Thyroid gland (tissue), 4 donors: ENCODE measurements around the gene CYP20A1. TPM values are rescaled to one million over a fixed set of nuclear protein-coding genes. Genes with fewer than 3 reads are reported as not detected.
"Not testable (repeated sequence)": the region's sequence is repeated elsewhere in the genome, so short reads cannot be mapped to it uniquely, and the experiment has no call there.

ENCODE experiments used
- DNase-seq, 2 donors: peaks; one replicate each; pipeline ENCODE4 v3.0.0-alpha.2; 2019
- H3K27ac ChIP-seq, 3 donors: fragments of 200-600 bp; sonication (generic); 1 replicate in 2 of 3; 2 replicates in 1 of 3; pipeline ENCODE4 v1.5.1; 2016 to 2019; ENCODE audit warnings: mild to moderate bottlenecking in 1 of 3, moderate library complexity in 1 of 3
- H3K27me3 ChIP-seq: fragments of 200-600 bp; sonication (generic); one replicate; pipeline ENCODE4 v1.5.1; 2019
- H3K36me3 ChIP-seq, 2 donors: fragments of 200-600 bp; sonication (generic); one replicate each; pipeline ENCODE4 v1.5.1; 2016 to 2019
- H3K4me1 ChIP-seq, 2 donors: fragments of 200-600 bp; sonication (generic); one replicate each; pipeline ENCODE4 v1.5.1; 2017 to 2019
- H3K4me3 ChIP-seq, 3 donors: fragments of 200-600 bp; sonication (generic); replicated peaks in 1 of 3; 1 replicate in 2 of 3; 2 replicates in 1 of 3; pipeline ENCODE4 v1.5.1; 2016; ENCODE audit warnings: mild to moderate bottlenecking in 1 of 3
- H3K9me3 ChIP-seq: fragments of 200-600 bp; sonication (generic); one replicate; pipeline ENCODE4 v1.5.1; 2017
- CTCF ChIP-seq, 6 experiments: fragments of 200-600 bp in 3 of 6; fragments of 450-650 bp in 3 of 6; sonication (generic) in 3 of 6; IDR thresholded peaks; one replicate each; pipeline ENCODE4 v1.5.1; 2016 to 2019; ENCODE audit warnings: antibody characterized with exemption in 6 of 6, mild to moderate bottlenecking in 2 of 6, inconsistent platforms in 1 of 6, moderate library complexity in 1 of 6
- POLR2A ChIP-seq, 2 donors: fragments of 450-650 bp; IDR thresholded peaks; one replicate each; pipeline ENCODE4 v1.6.1; 2017; ENCODE audit warnings: antibody characterized with exemption in 2 of 2, mild to moderate bottlenecking in 2 of 2, moderate library complexity in 1 of 2
- WGBS, 2 donors: methylation state at CpG; one replicate each; pipeline ENCODE4 v1.1.5; 2017; 5-methylcytosine and 5-hydroxymethylcytosine counted together
- intact Hi-C: fragments of 100-400 bp; cut with DNase I; formaldehyde crosslinking; loops from one replicate; pipeline ENCODE4 v1.15.1; 2023
- total RNA-seq, 4 donors: library from RNA; depleted of rRNA; stranded (reverse); fragments of >200 nt; gene quantifications; one replicate each; pipeline ENCODE4 v1.2.3, GENCODE V29; 2016

The CYP20A1 gene
- total RNA-seq, 4 donors from 2014 or later: 41.4 to 59.5 (median 48.2) TPM

GRCh38 chr2:203252818-203253217 is 14.0 kb downstream of the CYP20A1 start:
- intact Hi-C loops: no loop called here
- H3K36me3 ChIP-seq: peaks cover 20 to 30% of the 10 kb centered on the region in 2 donors

GRCh38 chr2:203253422-203254095 is 14.7 kb downstream of the CYP20A1 start:
- H3K27ac ChIP-seq, H3K27me3 ChIP-seq, intact Hi-C loops, H3K4me1 ChIP-seq, H3K4me3 ChIP-seq, DNase-seq, H3K9me3 ChIP-seq: not testable (repeated sequence)
- WGBS, 2 donors: 82 to 87% methylated on average over 10 of the region's 10 CpGs
- peaks cover 22 to 36% of the 10 kb centered on the region in 2 donors for H3K36me3 ChIP-seq

More at GRCh38 chr2:203252818-203253217, 14.0 kb downstream of the CYP20A1 start:
- no peak for DNase-seq
- Histone ChIP-seq H3K27ac (no peak overlapping the region), H3K4me3 (no peak overlapping the region), H3K9me3 (no peaks in the 10 kb centered on the region), H3K4me1 (peaks cover 0 to 3% of the 10 kb centered on the region in 2 donors), H3K27me3 (no peaks in the 10 kb centered on the region)
- no peak for TF ChIP-seq CTCF (IDR thresholded peaks at IDR 0.05)
- no peak for TF ChIP-seq POLR2A (IDR thresholded peaks at IDR 0.05)
- 93 to 96% methylated on average over 13 of the region's 13 CpGs for WGBS, 2 donors

GRCh38 chr2:203261326-203262159 is 22.7 kb downstream of the CYP20A1 start:
- H3K27me3 ChIP-seq: no peaks in the 10 kb centered on the region
- H3K4me3 ChIP-seq: no peak overlapping the region
- no peak overlapping the region for H3K27ac ChIP-seq
- intact Hi-C loops: no loop called here
- no peaks in the 10 kb centered on the region for H3K9me3 ChIP-seq
- peaks cover 16 to 18% of the 10 kb centered on the region in 2 donors for H3K36me3 ChIP-seq
- WGBS, 2 donors: 97 to 100% methylated on average over 2 to 3 of the region's 3 CpGs
- no peak for DNase-seq
- no peaks in the 10 kb centered on the region for H3K4me1 ChIP-seq
- TF ChIP-seq CTCF (IDR thresholded peaks at IDR 0.05): no peak
- TF ChIP-seq POLR2A (IDR thresholded peaks at IDR 0.05): no peak

- H3K27me3 ChIP-seq: no peaks in the 10 kb centered on the region
- H3K36me3 ChIP-seq: peaks cover 36 to 46% of the 10 kb centered on the region in 2 donors
- no peak overlapping the region for H3K27ac ChIP-seq
- no peak overlapping the region for H3K4me3 ChIP-seq
- TF ChIP-seq CTCF (IDR thresholded peaks at IDR 0.05) (no peak), POLR2A (IDR thresholded peaks at IDR 0.05) (no peak)
- intact Hi-C loops: no loop called here
- DNase-seq: no peak
- H3K9me3 ChIP-seq: no peaks in the 10 kb centered on the region
- no peaks in the 10 kb centered on the region for H3K4me1 ChIP-seq
These were observed 40.5 kb downstream of the CYP20A1 start for GRCh38 chr2:203279288-203279687.

GRCh38 chr2:203280428-203281064 is 41.7 kb downstream of the CYP20A1 start:
- H3K4me3 ChIP-seq: no peak overlapping the region
- no peaks in the 10 kb centered on the region for H3K4me1 ChIP-seq
- DNase-seq: no peak
- TF ChIP-seq CTCF (IDR thresholded peaks at IDR 0.05): no peak
- 81 to 87% methylated on average over 6 of the region's 6 CpGs for WGBS, 2 donors
- peaks cover 31 to 42% of the 10 kb centered on the region in 2 donors for H3K36me3 ChIP-seq
- H3K27me3 ChIP-seq: no peaks in the 10 kb centered on the region
- intact Hi-C loops: no loop called here
- no peaks in the 10 kb centered on the region for H3K9me3 ChIP-seq
- H3K27ac ChIP-seq: no peak overlapping the region
